SK-N-MC (cell line): ENCODE data around the gene DCHS1.

Source experiments
- EZH2 ChIP-seq: fragments of 200-600 bp; sonication (generic); IDR thresholded peaks from one replicate; pipeline ENCODE4 v1.6.1; 2017; ENCODE audit warnings: antibody characterized with exemption
- FOXP2 ChIP-seq: optimal IDR thresholded peaks from 2 replicates; pipeline ENCODE3; 2011; ENCODE audit warnings: mild to moderate bottlenecking, moderate library complexity; ENCODE audit not compliant: insufficient read depth; ENCODE audit errors: extremely low read length, control extremely low read depth
- POLR2AphosphoS5 ChIP-seq: IDR thresholded peaks from 2 replicates; pipeline ENCODE4 v1.6.1; 2012; ENCODE audit warnings: mild to moderate bottlenecking, low read depth, low read length, borderline replicate concordance

- TF ChIP-seq EZH2 (no peak), POLR2AphosphoS5 (no peak), FOXP2 (no peak)
Measured at GRCh38 chr11:6599881-6600390, 55.7 kb downstream of the DCHS1 start.
